ENCODE data around the gene ACSS1.

DNA sequence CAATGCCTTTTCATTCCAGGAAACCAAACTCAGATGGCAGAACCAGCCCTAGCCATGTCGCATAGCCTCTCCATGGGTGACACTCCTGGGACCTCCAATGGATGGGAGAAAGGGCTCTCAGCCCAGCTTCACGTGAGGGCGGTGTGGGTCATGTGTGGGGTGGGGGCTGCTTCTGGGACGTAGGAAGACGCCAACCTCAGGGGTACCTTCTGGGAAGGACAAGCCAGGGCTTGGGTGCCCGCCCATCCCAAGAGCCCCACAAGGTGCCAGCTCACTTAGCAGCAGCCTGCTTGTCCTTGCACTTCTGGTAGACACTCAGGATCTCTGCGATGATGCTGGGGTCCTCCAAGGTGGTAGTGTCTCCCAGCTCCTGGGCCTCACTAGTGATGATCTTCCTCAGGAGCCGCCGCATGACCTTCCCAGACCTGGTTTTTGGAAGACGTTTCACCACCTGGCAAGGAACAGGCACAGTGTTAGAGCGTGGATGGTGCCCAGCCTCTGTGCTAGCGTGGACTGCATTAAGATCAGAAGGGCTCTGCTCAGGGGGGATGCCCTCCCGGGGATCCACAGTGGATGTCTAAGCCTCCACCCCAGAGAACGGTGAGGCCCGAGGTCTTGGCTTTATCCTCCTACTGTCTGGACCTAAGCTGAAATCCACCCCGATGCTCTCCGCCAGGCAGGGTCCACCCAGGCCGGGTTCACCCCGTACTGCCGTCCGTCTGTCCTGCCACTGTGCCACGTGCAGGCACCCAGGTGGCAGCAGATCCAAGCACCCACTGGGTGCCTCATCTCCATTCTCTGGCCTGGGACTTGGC, 50.2 kb downstream of the ACSS1 start:
- no peak for TF ChIP-seq CSDC2 (CRISPR knock-in tag; IDR thresholded peaks at IDR 0.05)
- TF ChIP-seq PPARA (CRISPR knock-in tag; IDR thresholded peaks at IDR 0.05; ENCODE audit: borderline replicate concordance): no peak
- no peak for TF ChIP-seq ZNF70 (CRISPR knock-in tag; IDR thresholded peaks at IDR 0.05)

Measured in SK-N-SH treated with all-trans-retinoic acid at 6 μM for 48 hours (cell line).